ENCODE results near the gene SYK.

The SYK gene

DNA sequence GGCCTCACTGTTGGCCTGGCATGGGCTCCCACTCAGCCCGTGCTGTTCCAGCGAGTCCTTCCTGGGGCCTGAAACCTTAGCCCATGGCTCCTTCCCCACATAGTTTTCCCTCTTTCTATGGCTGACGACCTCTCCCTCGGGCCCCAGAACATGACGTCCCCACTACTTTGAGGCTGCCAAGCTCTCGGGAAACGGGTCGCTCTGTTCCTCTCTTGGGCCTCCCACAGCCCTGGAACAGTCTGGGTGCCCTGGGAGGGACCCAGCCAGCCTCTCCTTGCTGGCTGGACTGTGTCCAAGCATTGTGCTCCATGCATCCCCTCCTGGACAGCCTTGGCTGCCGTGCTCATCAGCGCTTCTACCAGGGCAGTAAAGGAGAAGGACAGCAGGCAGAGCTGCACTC lies 118.3 kb downstream of the SYK start:
- no peak overlapping the region for H3K27ac ChIP-seq (ENCODE audit: low read depth, low read length)
- H2AFZ ChIP-seq (ENCODE audit: low read length, unreplicated experiment): no peak overlapping the region
- no peaks in the 10 kb centered on the region for H3K27me3 ChIP-seq (ENCODE audit: insufficient read depth, low read length)
- no peak overlapping the region for H3K4me3 ChIP-seq (ENCODE audit: low read depth, low read length)
- H3K79me2 ChIP-seq (ENCODE audit: control insufficient read depth, insufficient read depth, low read length, unreplicated experiment): no peaks in the 10 kb centered on the region
- H3K4me1 ChIP-seq (ENCODE audit: control insufficient read depth, insufficient read depth, low read length, unreplicated experiment): peaks cover 19% of the 10 kb centered on the region
- no peaks in the 10 kb centered on the region for H3K36me3 ChIP-seq (ENCODE audit: insufficient read depth, low read length)

GRCh38 chr9:90921104-90921503 lies 119.5 kb downstream of the SYK start:
- Histone ChIP-seq H2AFZ (ENCODE audit: low read length, unreplicated experiment) (no peak overlapping the region), H3K27me3 (ENCODE audit: insufficient read depth, low read length) (no peaks in the 10 kb centered on the region), H3K36me3 (ENCODE audit: insufficient read depth, low read length) (no peaks in the 10 kb centered on the region), H3K79me2 (ENCODE audit: control insufficient read depth, insufficient read depth, low read length, unreplicated experiment) (no peaks in the 10 kb centered on the region), H3K27ac (ENCODE audit: low read depth, low read length) (no peak overlapping the region), H3K4me1 (ENCODE audit: control insufficient read depth, insufficient read depth, low read length, unreplicated experiment) (peaks cover 29% of the 10 kb centered on the region), H3K4me3 (ENCODE audit: low read depth, low read length) (no peak overlapping the region)

GRCh38 chr9:90921969-90922368 lies 120.3 kb downstream of the SYK start:
- Histone ChIP-seq H3K4me3 (ENCODE audit: low read depth, low read length) (no peak overlapping the region), H3K4me1 (ENCODE audit: control insufficient read depth, insufficient read depth, low read length, unreplicated experiment) (peaks cover 31% of the 10 kb centered on the region), H3K27ac (ENCODE audit: low read depth, low read length) (no peak overlapping the region), H3K27me3 (ENCODE audit: insufficient read depth, low read length) (no peaks in the 10 kb centered on the region), H2AFZ (ENCODE audit: low read length, unreplicated experiment) (no peak overlapping the region), H3K79me2 (ENCODE audit: control insufficient read depth, insufficient read depth, low read length, unreplicated experiment) (no peaks in the 10 kb centered on the region), H3K36me3 (ENCODE audit: insufficient read depth, low read length) (no peaks in the 10 kb centered on the region)

GRCh38 chr9:90925581-90926257 lies 124.1 kb downstream of the SYK start:
- Histone ChIP-seq H2AFZ (ENCODE audit: low read length, unreplicated experiment) (no peak overlapping the region), H3K36me3 (ENCODE audit: insufficient read depth, low read length) (no peaks in the 10 kb centered on the region), H3K79me2 (ENCODE audit: control insufficient read depth, insufficient read depth, low read length, unreplicated experiment) (no peaks in the 10 kb centered on the region), H3K27ac (ENCODE audit: low read depth, low read length) (peak overlapping the region; percentile 91), H3K4me3 (ENCODE audit: low read depth, low read length) (no peak overlapping the region), H3K27me3 (ENCODE audit: insufficient read depth, low read length) (no peaks in the 10 kb centered on the region), H3K4me1 (ENCODE audit: control insufficient read depth, insufficient read depth, low read length, unreplicated experiment) (peaks cover 33% of the 10 kb centered on the region)

DNA sequence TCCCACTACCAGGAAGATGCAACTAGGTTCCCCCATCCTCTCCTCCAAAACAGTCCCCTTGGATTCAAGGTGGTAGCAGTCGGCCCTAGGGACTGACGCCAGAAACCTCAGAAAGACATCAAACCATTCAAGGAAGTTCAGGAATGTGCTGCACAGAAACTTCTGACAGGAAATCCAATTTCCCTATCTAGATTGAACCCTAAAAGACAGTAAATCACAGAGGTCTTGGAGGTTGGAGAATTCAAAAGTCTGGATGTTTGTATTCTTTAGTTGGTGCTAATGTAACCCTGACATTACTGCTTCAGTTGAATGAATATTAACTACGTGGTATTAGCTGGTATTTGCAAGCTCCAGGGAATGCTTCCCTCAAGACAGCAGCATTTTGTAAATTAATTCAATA lies 125.3 kb downstream of the SYK start:
- no peaks in the 10 kb centered on the region for H3K36me3 ChIP-seq (ENCODE audit: insufficient read depth, low read length)
- H3K4me3 ChIP-seq (ENCODE audit: low read depth, low read length): no peak overlapping the region
- H3K27ac ChIP-seq (ENCODE audit: low read depth, low read length): peak overlapping the region; percentile 91; the same call in 1 of the 2 replicates
- H3K27me3 ChIP-seq (ENCODE audit: insufficient read depth, low read length): no peaks in the 10 kb centered on the region
- no peaks in the 10 kb centered on the region for H3K79me2 ChIP-seq (ENCODE audit: control insufficient read depth, insufficient read depth, low read length, unreplicated experiment)
- peak overlapping the region; percentile 42 for H2AFZ ChIP-seq (ENCODE audit: low read length, unreplicated experiment)
- H3K4me1 ChIP-seq (ENCODE audit: control insufficient read depth, insufficient read depth, low read length, unreplicated experiment): peaks cover 22% of the 10 kb centered on the region

DNA sequence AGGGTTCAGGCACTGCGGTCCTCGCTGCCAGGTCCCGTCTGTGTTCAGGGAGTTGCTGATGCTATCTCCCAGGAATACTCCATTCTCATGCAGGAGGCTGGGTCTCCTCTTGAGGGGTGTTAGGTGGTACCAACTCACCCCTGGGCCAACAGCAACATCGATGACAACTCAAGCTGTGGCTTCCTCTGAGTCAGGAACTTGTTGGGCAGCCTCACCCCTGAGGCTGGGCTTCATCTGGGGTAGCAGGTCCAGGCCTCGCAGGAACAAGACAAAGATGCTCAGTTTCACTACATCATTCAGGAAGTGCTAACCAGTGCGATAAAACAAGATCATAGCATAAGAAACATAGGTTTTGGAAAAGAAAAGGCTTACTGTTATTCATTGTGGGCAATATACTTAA lies 125.9 kb downstream of the SYK start:
- no peak overlapping the region for H2AFZ ChIP-seq (ENCODE audit: low read length, unreplicated experiment)
- H3K27me3 ChIP-seq (ENCODE audit: insufficient read depth, low read length): no peaks in the 10 kb centered on the region
- H3K79me2 ChIP-seq (ENCODE audit: control insufficient read depth, insufficient read depth, low read length, unreplicated experiment): no peaks in the 10 kb centered on the region
- no peaks in the 10 kb centered on the region for H3K36me3 ChIP-seq (ENCODE audit: insufficient read depth, low read length)
- H3K4me1 ChIP-seq (ENCODE audit: control insufficient read depth, insufficient read depth, low read length, unreplicated experiment): peaks cover 22% of the 10 kb centered on the region
- H3K27ac ChIP-seq (ENCODE audit: low read depth, low read length): no peak overlapping the region
- H3K4me3 ChIP-seq (ENCODE audit: low read depth, low read length): no peak overlapping the region

- H3K36me3 ChIP-seq (ENCODE audit: insufficient read depth, low read length): no peaks in the 10 kb centered on the region
- H3K79me2 ChIP-seq (ENCODE audit: control insufficient read depth, insufficient read depth, low read length, unreplicated experiment): no peaks in the 10 kb centered on the region
- H3K4me1 ChIP-seq (ENCODE audit: control insufficient read depth, insufficient read depth, low read length, unreplicated experiment): peaks cover 22% of the 10 kb centered on the region
- no peak overlapping the region for H3K4me3 ChIP-seq (ENCODE audit: low read depth, low read length)
- H2AFZ ChIP-seq (ENCODE audit: low read length, unreplicated experiment): no peak overlapping the region
- no peaks in the 10 kb centered on the region for H3K27me3 ChIP-seq (ENCODE audit: insufficient read depth, low read length)
- no peak overlapping the region for H3K27ac ChIP-seq (ENCODE audit: low read depth, low read length)
Observed at GRCh38 chr9:90929626-90930025, 128.0 kb downstream of the SYK start.

GRCh38 chr9:90933468-90933867 lies 131.8 kb downstream of the SYK start:
- Histone ChIP-seq H2AFZ (ENCODE audit: low read length, unreplicated experiment) (no peak overlapping the region), H3K36me3 (ENCODE audit: insufficient read depth, low read length) (no peaks in the 10 kb centered on the region), H3K27ac (ENCODE audit: low read depth, low read length) (no peak overlapping the region), H3K79me2 (ENCODE audit: control insufficient read depth, insufficient read depth, low read length, unreplicated experiment) (no peaks in the 10 kb centered on the region), H3K4me3 (ENCODE audit: low read depth, low read length) (no peak overlapping the region), H3K27me3 (ENCODE audit: insufficient read depth, low read length) (no peaks in the 10 kb centered on the region), H3K4me1 (ENCODE audit: control insufficient read depth, insufficient read depth, low read length, unreplicated experiment) (no peaks in the 10 kb centered on the region)

- no peaks in the 10 kb centered on the region for H3K79me2 ChIP-seq (ENCODE audit: control insufficient read depth, insufficient read depth, low read length, unreplicated experiment)
- H2AFZ ChIP-seq (ENCODE audit: low read length, unreplicated experiment): no peak overlapping the region
- H3K27ac ChIP-seq (ENCODE audit: low read depth, low read length): no peak overlapping the region
- no peaks in the 10 kb centered on the region for H3K36me3 ChIP-seq (ENCODE audit: insufficient read depth, low read length)
- H3K4me1 ChIP-seq (ENCODE audit: control insufficient read depth, insufficient read depth, low read length, unreplicated experiment): peaks cover 14% of the 10 kb centered on the region
- H3K4me3 ChIP-seq (ENCODE audit: low read depth, low read length): no peak overlapping the region
- H3K27me3 ChIP-seq (ENCODE audit: insufficient read depth, low read length): no peaks in the 10 kb centered on the region
Observed at GRCh38 chr9:90939351-90939750, 137.7 kb downstream of the SYK start.

GRCh38 chr9:90940280-90940679 lies 138.7 kb downstream of the SYK start:
- Histone ChIP-seq H3K4me1 (ENCODE audit: control insufficient read depth, insufficient read depth, low read length, unreplicated experiment) (peaks cover 14% of the 10 kb centered on the region), H3K27me3 (ENCODE audit: insufficient read depth, low read length) (no peaks in the 10 kb centered on the region)

DNA sequence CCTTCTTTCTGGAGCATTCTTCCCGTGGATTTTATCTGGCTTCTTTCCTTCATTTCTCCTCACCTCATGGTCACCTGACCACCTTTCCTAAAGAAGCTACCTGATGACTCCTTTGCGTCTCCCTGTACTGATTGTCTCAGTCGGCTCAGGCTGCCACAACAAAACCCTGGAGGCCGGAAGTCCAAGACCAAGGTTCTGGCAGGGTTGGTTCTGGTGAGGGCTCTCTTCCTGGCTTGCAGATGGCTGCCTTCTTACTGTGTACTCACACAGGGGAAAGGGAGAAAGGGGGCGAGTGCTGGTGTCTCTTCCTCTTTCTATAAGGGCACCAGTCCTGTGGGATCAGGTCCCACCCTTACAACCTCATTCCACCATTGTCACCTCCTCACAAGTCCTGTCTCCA lies 140.0 kb downstream of the SYK start:
- peaks cover 14% of the 10 kb centered on the region for H3K4me1 ChIP-seq (ENCODE audit: control insufficient read depth, insufficient read depth, low read length, unreplicated experiment)
- no peak overlapping the region for H3K27ac ChIP-seq (ENCODE audit: low read depth, low read length)
- no peaks in the 10 kb centered on the region for H3K27me3 ChIP-seq (ENCODE audit: insufficient read depth, low read length)
- no peaks in the 10 kb centered on the region for H3K36me3 ChIP-seq (ENCODE audit: insufficient read depth, low read length)
- H2AFZ ChIP-seq (ENCODE audit: low read length, unreplicated experiment): no peak overlapping the region
- H3K4me3 ChIP-seq (ENCODE audit: low read depth, low read length): no peak overlapping the region
- H3K79me2 ChIP-seq (ENCODE audit: control insufficient read depth, insufficient read depth, low read length, unreplicated experiment): no peaks in the 10 kb centered on the region

More at GRCh38 chr9:90940280-90940679, 138.7 kb downstream of the SYK start:
- Histone ChIP-seq H3K36me3 (ENCODE audit: insufficient read depth, low read length) (no peaks in the 10 kb centered on the region), H3K4me3 (ENCODE audit: low read depth, low read length) (no peak overlapping the region), H2AFZ (ENCODE audit: low read length, unreplicated experiment) (no peak overlapping the region), H3K79me2 (ENCODE audit: control insufficient read depth, insufficient read depth, low read length, unreplicated experiment) (no peaks in the 10 kb centered on the region), H3K27ac (ENCODE audit: low read depth, low read length) (no peak overlapping the region)

Measured in ACC112 (cell line).